HepG2 (cell line): ENCODE results near the gene RIT2.

Source experiments
- GABPA ChIP-seq, 2 experiments: IDR thresholded peaks; 2 replicates each; pipeline ENCODE4 v1.6.1; 2011 to 2016; ENCODE audit warnings: low read depth in 2 of 2, low read length in 1 of 2, missing biosample characterization in 1 of 2, missing genetic modification characterization in 1 of 2
- NFYB ChIP-seq: sonication (generic); formaldehyde crosslinking; IDR thresholded peaks from 2 replicates; pipeline ENCODE4 v1.4.0; 2020; ENCODE audit warnings: missing genetic modification reagents
- PHB2 ChIP-seq: fragments of 450-650 bp; IDR thresholded peaks from 2 replicates; pipeline ENCODE4 v1.6.1; 2018; ENCODE audit not compliant: partially characterized antibody
- SP1 ChIP-seq, 2 experiments: fragments of 450-650 bp in 1 of 2; sonication (generic) in 1 of 2; formaldehyde crosslinking in 1 of 2; IDR thresholded peaks; 2 replicates each; pipeline versions ENCODE4 v1.4.0 to v1.6.1; 2016 to 2020; ENCODE audit warnings: missing genetic modification reagents in 1 of 2
- SRF ChIP-seq: IDR thresholded peaks from 2 replicates; pipeline ENCODE4 v1.6.1; 2011; ENCODE audit warnings: mild to moderate bottlenecking, low read depth, low read length, moderate library complexity
- TCF12 ChIP-seq, 2 experiments: fragments of 450-650 bp in 1 of 2; sonication (generic) in 1 of 2; formaldehyde crosslinking in 1 of 2; IDR thresholded peaks; 2 replicates each; pipeline versions ENCODE4 v1.6.1 to v1.8.0; 2017 to 2022; ENCODE audit warnings: antibody characterized with exemption in 1 of 2, mild to moderate bottlenecking in 1 of 2, missing genetic modification reagents in 1 of 2, moderate library complexity in 1 of 2
- TCF7L2 ChIP-seq: IDR thresholded peaks from 2 replicates; pipeline ENCODE4 v1.6.1; 2011; ENCODE audit warnings: mild to moderate bottlenecking, low read depth, low read length, moderate library complexity
- ZBTB21 ChIP-seq: sonication (generic); formaldehyde crosslinking; IDR thresholded peaks from 2 replicates; pipeline ENCODE4 v1.4.0; 2020; ENCODE audit warnings: missing genetic modification reagents
- ZBTB25 ChIP-seq: IDR thresholded peaks from 2 replicates; pipeline ENCODE4 v1.6.1; 2018; ENCODE audit warnings: missing genetic modification reagents
- ZNF354B ChIP-seq: sonication (generic); formaldehyde crosslinking; IDR thresholded peaks from 2 replicates; pipeline ENCODE4 v1.8.0; 2022; ENCODE audit warnings: mild to moderate bottlenecking, missing genetic modification reagents
- ZNF563 ChIP-seq: sonication (generic); formaldehyde crosslinking; IDR thresholded peaks from 2 replicates; pipeline ENCODE4 v1.8.0; 2022; ENCODE audit warnings: mild to moderate bottlenecking, moderate library complexity, missing genetic modification reagents
- ZNF761 ChIP-seq: sonication (generic); formaldehyde crosslinking; conservative IDR thresholded peaks from 2 replicates; pipeline ENCODE4 v1.4.0; 2020; ENCODE audit warnings: mild to moderate bottlenecking, missing genetic modification reagents
- TF ChIP-seq, protein P1 (sequence below): sonication (generic); formaldehyde crosslinking; IDR thresholded peaks from 2 replicates; pipeline ENCODE4 v1.4.0; 2020; ENCODE audit warnings: missing genetic modification reagents
- TF ChIP-seq, protein P2 (sequence below): sonication (generic); formaldehyde crosslinking; IDR thresholded peaks from 2 replicates; pipeline ENCODE4 v1.4.0; 2020; ENCODE audit warnings: missing genetic modification reagents

DNA sequence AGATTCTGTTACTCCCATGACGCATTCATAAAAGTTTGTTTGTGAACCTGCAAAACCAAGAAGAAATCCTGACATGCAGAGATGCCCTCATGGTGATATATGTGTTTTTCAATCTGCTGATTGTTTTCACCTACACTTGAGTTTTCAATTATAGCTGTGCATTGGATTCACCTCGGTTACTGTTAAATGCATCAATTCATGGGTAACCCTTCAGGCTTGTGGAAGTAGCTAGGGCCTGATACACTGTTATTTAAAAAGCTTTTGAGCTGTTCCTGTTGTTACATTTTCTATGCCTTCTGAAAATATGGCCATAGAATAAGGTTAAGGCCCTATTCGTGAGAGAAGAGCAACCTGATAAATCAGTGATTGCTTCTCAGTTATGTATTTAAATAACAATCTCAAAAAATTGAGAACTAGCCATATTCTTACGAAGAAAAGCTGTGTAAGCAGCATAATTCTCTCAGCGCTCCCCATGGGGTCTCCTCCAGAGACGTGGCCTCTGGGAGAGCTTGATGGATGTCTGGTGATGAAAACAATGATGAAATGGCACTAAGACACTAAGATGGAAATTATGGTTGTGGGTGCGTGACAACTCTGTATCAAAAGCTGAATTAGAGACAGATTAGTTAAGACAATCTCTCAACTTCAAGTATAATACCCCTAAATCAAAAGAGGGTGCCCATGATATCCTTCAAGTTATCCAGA, 60.5 kb downstream of the RIT2 start:
- no peak for TF ChIP-seq PHB2
- no peak for TF ChIP-seq NFYB (CRISPR knock-in tag)
- no peak for TF ChIP-seq TCF7L2
- TF ChIP-seq ZNF563 (CRISPR knock-in tag), result no peak
- no peak for TF ChIP-seq ZNF761 (CRISPR knock-in tag)
- TF ChIP-seq, protein P1, sequence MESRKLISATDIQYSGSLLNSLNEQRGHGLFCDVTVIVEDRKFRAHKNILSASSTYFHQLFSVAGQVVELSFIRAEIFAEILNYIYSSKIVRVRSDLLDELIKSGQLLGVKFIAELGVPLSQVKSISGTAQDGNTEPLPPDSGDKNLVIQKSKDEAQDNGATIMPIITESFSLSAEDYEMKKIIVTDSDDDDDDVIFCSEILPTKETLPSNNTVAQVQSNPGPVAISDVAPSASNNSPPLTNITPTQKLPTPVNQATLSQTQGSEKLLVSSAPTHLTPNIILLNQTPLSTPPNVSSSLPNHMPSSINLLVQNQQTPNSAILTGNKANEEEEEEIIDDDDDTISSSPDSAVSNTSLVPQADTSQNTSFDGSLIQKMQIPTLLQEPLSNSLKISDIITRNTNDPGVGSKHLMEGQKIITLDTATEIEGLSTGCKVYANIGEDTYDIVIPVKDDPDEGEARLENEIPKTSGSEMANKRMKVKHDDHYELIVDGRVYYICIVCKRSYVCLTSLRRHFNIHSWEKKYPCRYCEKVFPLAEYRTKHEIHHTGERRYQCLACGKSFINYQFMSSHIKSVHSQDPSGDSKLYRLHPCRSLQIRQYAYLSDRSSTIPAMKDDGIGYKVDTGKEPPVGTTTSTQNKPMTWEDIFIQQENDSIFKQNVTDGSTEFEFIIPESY (CRISPR knock-in tag), result no peak
- TF ChIP-seq, protein P2, sequence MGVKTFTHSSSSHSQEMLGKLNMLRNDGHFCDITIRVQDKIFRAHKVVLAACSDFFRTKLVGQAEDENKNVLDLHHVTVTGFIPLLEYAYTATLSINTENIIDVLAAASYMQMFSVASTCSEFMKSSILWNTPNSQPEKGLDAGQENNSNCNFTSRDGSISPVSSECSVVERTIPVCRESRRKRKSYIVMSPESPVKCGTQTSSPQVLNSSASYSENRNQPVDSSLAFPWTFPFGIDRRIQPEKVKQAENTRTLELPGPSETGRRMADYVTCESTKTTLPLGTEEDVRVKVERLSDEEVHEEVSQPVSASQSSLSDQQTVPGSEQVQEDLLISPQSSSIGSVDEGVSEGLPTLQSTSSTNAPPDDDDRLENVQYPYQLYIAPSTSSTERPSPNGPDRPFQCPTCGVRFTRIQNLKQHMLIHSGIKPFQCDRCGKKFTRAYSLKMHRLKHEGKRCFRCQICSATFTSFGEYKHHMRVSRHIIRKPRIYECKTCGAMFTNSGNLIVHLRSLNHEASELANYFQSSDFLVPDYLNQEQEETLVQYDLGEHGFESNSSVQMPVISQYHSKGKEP (CRISPR knock-in tag), result no peak
- no peak for TF ChIP-seq SRF
- TF ChIP-seq SP1 (IDR thresholded peaks at IDR 0.05), result no peak
- TF ChIP-seq SP1 (CRISPR knock-in tag; IDR thresholded peaks at IDR 0.05), result no peak
- TF ChIP-seq ZBTB25 (CRISPR knock-in tag), result no peak
- TF ChIP-seq ZBTB21 (CRISPR knock-in tag), result no peak
- no peak for TF ChIP-seq TCF12 (IDR thresholded peaks at IDR 0.05)
- no peak for TF ChIP-seq TCF12 (CRISPR knock-in tag; IDR thresholded peaks at IDR 0.05)
- TF ChIP-seq ZNF354B, result no peak
- no peak for TF ChIP-seq GABPA (IDR thresholded peaks at IDR 0.05; ENCODE audit: low read depth, low read length)
- TF ChIP-seq GABPA (CRISPR knock-in tag; IDR thresholded peaks at IDR 0.05; ENCODE audit: low read depth), result no peak
